Vagina (tissue), 2 donors: ENCODE data around the gene TMEM260.

Experiments
- POLR2A ChIP-seq, 2 donors: fragments of 450-650 bp; IDR thresholded peaks; one replicate each; pipeline ENCODE4 v1.6.1; 2017; ENCODE audit warnings: antibody characterized with exemption in 2 of 2, mild to moderate bottlenecking in 2 of 2, moderate library complexity in 2 of 2
- POLR2AphosphoS5 ChIP-seq, 2 donors: sonication (generic); formaldehyde crosslinking; IDR thresholded peaks; one replicate each; pipeline ENCODE4 v1.9.0; 2017; ENCODE audit warnings: antibody characterized with exemption in 2 of 2, mild to moderate bottlenecking in 2 of 2, low read depth in 1 of 2; ENCODE audit not compliant: insufficient read depth in 1 of 2
- TF ChIP-seq, protein P1 (sequence below), 3 experiments: fragments of 450-650 bp in 2 of 3; fragments of 200-600 bp in 1 of 3; sonication (generic) in 1 of 3; IDR thresholded peaks; one replicate each; pipeline ENCODE4 v1.5.1; 2017 to 2019; ENCODE audit warnings: antibody characterized with exemption in 3 of 3, mild to moderate bottlenecking in 2 of 3, moderate library complexity in 2 of 3

- no peak for TF ChIP-seq POLR2AphosphoS5 (IDR thresholded peaks at IDR 0.05; ENCODE audit: insufficient read depth in 1 of 2, low read depth in 1 of 2)
- TF ChIP-seq POLR2A (IDR thresholded peaks at IDR 0.05): no peak
- TF ChIP-seq, protein P1, sequence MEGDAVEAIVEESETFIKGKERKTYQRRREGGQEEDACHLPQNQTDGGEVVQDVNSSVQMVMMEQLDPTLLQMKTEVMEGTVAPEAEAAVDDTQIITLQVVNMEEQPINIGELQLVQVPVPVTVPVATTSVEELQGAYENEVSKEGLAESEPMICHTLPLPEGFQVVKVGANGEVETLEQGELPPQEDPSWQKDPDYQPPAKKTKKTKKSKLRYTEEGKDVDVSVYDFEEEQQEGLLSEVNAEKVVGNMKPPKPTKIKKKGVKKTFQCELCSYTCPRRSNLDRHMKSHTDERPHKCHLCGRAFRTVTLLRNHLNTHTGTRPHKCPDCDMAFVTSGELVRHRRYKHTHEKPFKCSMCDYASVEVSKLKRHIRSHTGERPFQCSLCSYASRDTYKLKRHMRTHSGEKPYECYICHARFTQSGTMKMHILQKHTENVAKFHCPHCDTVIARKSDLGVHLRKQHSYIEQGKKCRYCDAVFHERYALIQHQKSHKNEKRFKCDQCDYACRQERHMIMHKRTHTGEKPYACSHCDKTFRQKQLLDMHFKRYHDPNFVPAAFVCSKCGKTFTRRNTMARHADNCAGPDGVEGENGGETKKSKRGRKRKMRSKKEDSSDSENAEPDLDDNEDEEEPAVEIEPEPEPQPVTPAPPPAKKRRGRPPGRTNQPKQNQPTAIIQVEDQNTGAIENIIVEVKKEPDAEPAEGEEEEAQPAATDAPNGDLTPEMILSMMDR (IDR thresholded peaks at IDR 0.05): no peak
Measured at GRCh38 chr14:56569174-56569573, 10.4 kb upstream of the TMEM260 start.
